Endodermal cell (in vitro differentiated cells): ENCODE measurements around the gene CNOT6. TPM values are rescaled to one million over a fixed set of nuclear protein-coding genes. Genes with fewer than 3 reads are reported as not detected.

ENCODE experiments used
- DNase-seq: peaks from one replicate; pipeline ENCODE4 v3.0.0-alpha.2; 2017
- H3K27ac ChIP-seq: 2 replicates; pipeline ENCODE4 v1.5.1; 2013; ENCODE audit warnings: mild to moderate bottlenecking, low read depth, low read length, moderate library complexity
- H3K27me3 ChIP-seq: 2 replicates; pipeline ENCODE4 v1.6.1; 2013; ENCODE audit warnings: mild to moderate bottlenecking, low read length, moderate library complexity; ENCODE audit not compliant: insufficient read depth, control insufficient read depth, poor library complexity, severe bottlenecking
- H3K36me3 ChIP-seq: 2 replicates; pipeline ENCODE4 v1.7.0; 2013; ENCODE audit warnings: mild to moderate bottlenecking, low read length, moderate library complexity; ENCODE audit not compliant: control insufficient read depth, insufficient read depth
- H3K4me1 ChIP-seq: one replicate; pipeline ENCODE4 v1.7.0; 2013; ENCODE audit warnings: low read length; ENCODE audit not compliant: control insufficient read depth, insufficient read depth
- H3K4me3 ChIP-seq: 2 replicates; pipeline ENCODE4 v1.5.1; 2013; ENCODE audit warnings: mild to moderate bottlenecking, low read length, moderate library complexity
- H3K9ac ChIP-seq: 2 replicates; pipeline ENCODE4 v1.6.1; 2013; ENCODE audit warnings: mild to moderate bottlenecking, low read length, moderate library complexity; ENCODE audit not compliant: poor library complexity, severe bottlenecking; ENCODE audit errors: extremely low read depth
- H3K9me3 ChIP-seq: 2 replicates; pipeline ENCODE4 v1.6.1; 2013; ENCODE audit warnings: mild to moderate bottlenecking, low read length, moderate library complexity; ENCODE audit not compliant: control insufficient read depth
- H3K27ac Mint-ChIP-seq: 2 replicates; pipeline ENCODE4 v1.8.0; 2020; ENCODE audit warnings: mixed read lengths
- H3K27me3 Mint-ChIP-seq: 2 replicates; pipeline ENCODE4 v1.8.0; 2021; ENCODE audit warnings: mild to moderate bottlenecking, mixed read lengths; ENCODE audit not compliant: insufficient read depth
- H3K36me3 Mint-ChIP-seq: 2 replicates; pipeline ENCODE4 v1.8.0; 2020; ENCODE audit warnings: low read depth, mixed read lengths
- H3K4me1 Mint-ChIP-seq: 2 replicates; pipeline ENCODE4 v1.8.0; 2020; ENCODE audit warnings: mixed read lengths
- H3K4me3 Mint-ChIP-seq: 2 replicates; pipeline ENCODE4 v1.8.0; 2020; ENCODE audit warnings: mild to moderate bottlenecking, moderate library complexity, mixed read lengths
- H3K9me3 Mint-ChIP-seq: 2 replicates; pipeline ENCODE4 v1.8.0; 2020; ENCODE audit warnings: mild to moderate bottlenecking, mixed read lengths
- CTCF ChIP-seq: fragments of 200-600 bp; sonication (generic); conservative IDR thresholded peaks from 2 replicates; pipeline ENCODE4 v1.5.0; 2021; ENCODE audit warnings: antibody characterized with exemption, mild to moderate bottlenecking
- WGBS, 2 experiments: methylation state at CpG; one replicate each; pipeline versions ENCODE4 v1.1.5 to v1.1.7; 2013; ENCODE audit warnings: missing lambda C conversion rate in 2 of 2, mixed read lengths in 1 of 2; ENCODE audit not compliant: insufficient coverage in 1 of 2, insufficient read length in 1 of 2; 5-methylcytosine and 5-hydroxymethylcytosine counted together
- total RNA-seq, 2 donors: library from RNA; stranded (reverse); fragmentation: NEBNext Ultra II Directional in 1 of 2; extraction: Animal tissue kit (Norgen Biotek cat#: 25700) in 1 of 2; gene quantifications; 2 replicates in 1 of 2; 3 replicates in 1 of 2; pipeline ENCODE4 v1.2.1, GENCODE V29; 2021

CNOT6 gene
- total RNA-seq, 2 donors from 2014 or later, result 40.4 to 42.9 TPM

DNA sequence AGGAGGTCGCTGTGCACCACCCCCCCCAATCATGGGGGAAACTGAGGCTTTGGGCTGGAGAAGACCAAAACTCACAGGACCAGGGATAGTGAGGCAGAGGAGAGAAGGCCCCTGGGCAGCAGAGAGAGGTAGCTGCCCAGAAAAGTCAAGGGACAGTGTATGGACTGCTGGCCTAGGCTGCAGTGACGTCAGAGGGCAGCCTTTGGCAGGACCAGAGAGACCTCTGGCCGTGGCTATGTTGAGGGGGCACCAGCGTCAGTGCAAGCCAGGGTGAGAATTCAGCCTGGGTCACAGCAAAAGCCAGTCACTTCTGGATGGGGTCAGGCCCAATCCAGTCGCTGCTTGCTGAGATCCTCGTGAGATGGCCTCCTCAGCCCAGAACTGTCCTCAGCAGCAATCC lies 128.7 kb downstream of the CNOT6 start:
- Histone ChIP-seq H3K27me3 (no peaks in the 10 kb centered on the region), H3K4me3 (no peak overlapping the region), H3K27ac (no peak overlapping the region), H3K4me1 (no peaks in the 10 kb centered on the region), H3K9me3 (no peaks in the 10 kb centered on the region), H3K36me3 (no peaks in the 10 kb centered on the region), H3K9ac (no peak overlapping the region)
- Mint-ChIP-seq H3K4me3 (no peak overlapping the region), H3K9me3 (no peaks in the 10 kb centered on the region), H3K27ac (no peak overlapping the region), H3K4me1 (peaks cover 3% of the 10 kb centered on the region), H3K27me3 (peaks cover 24% of the 10 kb centered on the region), H3K36me3 (no peaks in the 10 kb centered on the region)
- DNase-seq, result no peak
- TF ChIP-seq CTCF, result no peak
- 92 to 97% methylated on average over 3 to 6 of the region's 6 CpGs for WGBS, 2 experiments

GRCh38 chr5:180623411-180623834 lies 129.2 kb downstream of the CNOT6 start:
- Histone ChIP-seq H3K9ac (no peak overlapping the region), H3K4me1 (no peaks in the 10 kb centered on the region), H3K4me3 (no peak overlapping the region), H3K9me3 (no peaks in the 10 kb centered on the region), H3K27me3 (no peaks in the 10 kb centered on the region), H3K36me3 (no peaks in the 10 kb centered on the region), H3K27ac (no peak overlapping the region)
- DNase-seq, result no peak
- H3K4me1 Mint-ChIP-seq, result peaks cover 1% of the 10 kb centered on the region
- H3K27ac Mint-ChIP-seq, result no peak overlapping the region
- 95% methylated on average over 10 of the region's 10 CpGs for WGBS, 2 experiments
- H3K4me3 Mint-ChIP-seq, result no peak overlapping the region
- no peak for TF ChIP-seq CTCF
- H3K27me3 Mint-ChIP-seq, result peaks cover 21% of the 10 kb centered on the region
- no peaks in the 10 kb centered on the region for H3K9me3 Mint-ChIP-seq
- H3K36me3 Mint-ChIP-seq, result no peaks in the 10 kb centered on the region

DNA sequence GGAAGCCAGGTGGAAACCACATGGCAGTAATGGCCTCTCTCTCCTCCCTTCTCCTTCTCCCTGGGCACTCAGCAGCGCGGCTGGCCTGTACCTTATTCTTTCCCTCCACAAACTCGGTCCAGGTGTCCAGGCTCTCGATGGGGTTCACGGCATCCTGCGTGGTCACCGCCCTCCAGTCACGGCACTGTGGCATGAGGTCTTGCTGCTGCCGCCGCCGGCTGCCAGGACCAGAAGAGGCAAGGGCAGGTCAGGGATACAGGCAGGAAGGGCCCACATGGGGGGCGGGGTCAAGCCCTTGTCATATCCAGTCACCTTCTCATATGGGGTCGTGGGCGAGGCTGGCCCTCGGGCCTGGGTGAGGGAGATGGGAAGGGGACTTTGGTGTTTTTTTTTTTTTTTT lies 129.7 kb downstream of the CNOT6 start:
- Mint-ChIP-seq H3K9me3 (no peaks in the 10 kb centered on the region), H3K4me3 (no peak overlapping the region), H3K27me3 (peaks cover 18% of the 10 kb centered on the region), H3K4me1 (no peaks in the 10 kb centered on the region), H3K27ac (no peak overlapping the region), H3K36me3 (no peaks in the 10 kb centered on the region)
- no peak for TF ChIP-seq CTCF
- no peak overlapping the region for H3K4me3 ChIP-seq
- no peak overlapping the region for H3K27ac ChIP-seq
- no peak for DNase-seq
- no peaks in the 10 kb centered on the region for H3K9me3 ChIP-seq
- no peaks in the 10 kb centered on the region for H3K36me3 ChIP-seq
- 93 to 97% methylated on average over 7 to 15 of the region's 15 CpGs for WGBS, 2 experiments
- H3K27me3 ChIP-seq, result no peaks in the 10 kb centered on the region
- no peak overlapping the region for H3K9ac ChIP-seq
- no peaks in the 10 kb centered on the region for H3K4me1 ChIP-seq
